NCI-H128 (cell line): ENCODE measurements around the gene ADAM33.

Source experiments
- DNase-seq: peaks from one replicate; lab custom pipeline; 2025; ENCODE audit not compliant: unreplicated experiment; lab: John Stamatoyannopoulos, UW

ADAM33 gene

GRCh38 chr20:3652221-3652620, 29.6 kb downstream of the ADAM33 start:
- no peak for DNase-seq

GRCh38 chr20:3651204-3651962, 30.4 kb downstream of the ADAM33 start:
- no peak for DNase-seq

GRCh38 chr20:3648951-3649350, 32.9 kb downstream of the ADAM33 start:
- DNase-seq: no peak

GRCh38 chr20:3647473-3647872, 34.3 kb downstream of the ADAM33 start:
- no peak for DNase-seq

GRCh38 chr20:3646651-3647050, 35.2 kb downstream of the ADAM33 start:
- no peak for DNase-seq

GRCh38 chr20:3646067-3646440, 35.8 kb downstream of the ADAM33 start:
- DNase-seq: no peak

GRCh38 chr20:3645309-3646066, 36.3 kb downstream of the ADAM33 start:
- no peak for DNase-seq

- DNase-seq: no peak
These were observed 41.6 kb downstream of the ADAM33 start for GRCh38 chr20:3640259-3640658.

- DNase-seq: no peak
These were observed 46.5 kb downstream of the ADAM33 start for GRCh38 chr20:3635346-3635745.

GRCh38 chr20:3633913-3634478, 47.8 kb downstream of the ADAM33 start:
- no peak for DNase-seq

GRCh38 chr20:3632311-3633004, 49.4 kb downstream of the ADAM33 start:
- DNase-seq: no peak

- no peak for DNase-seq
These were observed 50.3 kb downstream of the ADAM33 start for GRCh38 chr20:3631534-3631933.

- no peak for DNase-seq
These were observed 51.4 kb downstream of the ADAM33 start for GRCh38 chr20:3630429-3630828.

GRCh38 chr20:3629893-3630292, 51.9 kb downstream of the ADAM33 start:
- no peak for DNase-seq

GRCh38 chr20:3628502-3629314, 53.1 kb downstream of the ADAM33 start:
- no peak for DNase-seq

- no peak for DNase-seq
These were observed 54.3 kb downstream of the ADAM33 start for GRCh38 chr20:3627476-3627875.

GRCh38 chr20:3622406-3622805, 59.4 kb downstream of the ADAM33 start:
- DNase-seq: no peak

GRCh38 chr20:3621111-3621510, 60.7 kb downstream of the ADAM33 start:
- DNase-seq: no peak
